ENCODE results near the gene ALDH1B1. TPM values are rescaled to one million over a fixed set of nuclear protein-coding genes. Genes with fewer than 3 reads are reported as not detected.

Gene ALDH1B1
- total and polyA plus RNA-seq, 2 of the 13 experiments (the other 11 are each of a cell fraction or from before 2014, with no cell fraction given) = 45.1 to 125 TPM

- no peak overlapping the region for H3K9ac ChIP-seq (ENCODE audit: insufficient read depth, low read depth, low read length)
- TF ChIP-seq MIER2 (CRISPR knock-in tag; IDR thresholded peaks at IDR 0.05) (no peak), LBX2 (CRISPR knock-in tag; IDR thresholded peaks at IDR 0.05; ENCODE audit: borderline replicate concordance) (no peak), SNAPC2 (CRISPR knock-in tag; IDR thresholded peaks at IDR 0.05) (no peak), JUND (CRISPR knock-in tag; IDR thresholded peaks at IDR 0.05) (no peak), IRF1 (CRISPR knock-in tag; IDR thresholded peaks at IDR 0.05; ENCODE audit: low read depth) (no peak), SKI (IDR thresholded peaks at IDR 0.05; ENCODE audit: partially characterized antibody) (no peak), GLMP (CRISPR knock-in tag; IDR thresholded peaks at IDR 0.05; ENCODE audit: borderline replicate concordance) (no peak), NFAT5 (CRISPR knock-in tag; IDR thresholded peaks at IDR 0.05) (no peak), PATZ1 (CRISPR knock-in tag; IDR thresholded peaks at IDR 0.05) (no peak), ZNF20 (CRISPR knock-in tag; IDR thresholded peaks at IDR 0.05) (no peak), ZNF558 (CRISPR knock-in tag; IDR thresholded peaks at IDR 0.05; ENCODE audit: borderline replicate concordance) (no peak), ZNF615 (CRISPR knock-in tag; IDR thresholded peaks at IDR 0.05; ENCODE audit: borderline replicate concordance) (no peak), ZNF547 (CRISPR knock-in tag; IDR thresholded peaks at IDR 0.05) (no peak)
- CTCF ChIA-PET (ENCODE audit: low intra/inter-chr PET ratio, low total read pairs) = interaction anchor here (1.8 to 3.9 kb wide), 2 partner anchors 27 kb away, joined by 7 to 90 read pairs; no protein-coding TSS in a partner anchor
- in situ Hi-C loops (cut with HindIII; ENCODE audit: extremely low pct_ligation_motif_present, low pct_unique_long_range_greater_than_20kb) (loop anchor here (25.0 kb wide), 1 partner anchor 886 kb away; the partner anchor contains the start of gene POLR1E), intact Hi-C loops (cut with micrococcal nuclease; ENCODE audit: unreplicated experiment) (loop anchor here (2.0 kb wide), 1 partner anchor 19 kb away; the partner anchor contains the start of gene ALDH1B1)
- no peak overlapping the region for H2AFZ ChIP-seq (ENCODE audit: low read length)
- no peak overlapping the region for H3K27ac ChIP-seq (ENCODE audit: extremely low read length, insufficient read depth, low read length)
- no peaks in the 10 kb centered on the region for H4K20me1 ChIP-seq (ENCODE audit: insufficient read depth, low read length)
- no peaks in the 10 kb centered on the region for H3K9me3 ChIP-seq (ENCODE audit: low read length)
- no TSS peak for BruUV-seq (replicated peaks)
- no peak for DNase-seq (ENCODE audit: low spot score)
- POLR2A ChIA-PET = interaction anchor here (1.9 kb wide), 1 partner anchor 63 kb away, joined by 6 read pairs; no protein-coding TSS in a partner anchor
- no peaks in the 10 kb centered on the region for H3K36me3 ChIP-seq (replicated peaks in 1 of 2; ENCODE audit: control insufficient read depth in 1 of 2, insufficient read depth in 2 of 2, low read length in 2 of 2)
- H3K4me3 ChIP-seq (replicated peaks in 1 of 3; ENCODE audit: insufficient read depth in 1 of 3, low read depth in 2 of 3, low read length in 3 of 3) = no peak overlapping the region
- no peak for ATAC-seq
- no peak for FAIRE-seq
- WGBS (ENCODE audit: low lambda C conversion rate) = 77% methylated on average over 3 of the region's 3 CpGs
- peaks cover 52% of the 10 kb centered on the region for H3K4me1 ChIP-seq (ENCODE audit: insufficient read depth, low read length)
- H3K79me2 ChIP-seq (ENCODE audit: insufficient read depth, low read length) = no peaks in the 10 kb centered on the region
- no peak overlapping the region; the same call in 1 of the 2 replicates for H3K4me2 ChIP-seq (ENCODE audit: low read depth, low read length)
- H3K27me3 ChIP-seq (ENCODE audit: control insufficient read depth in 1 of 2, insufficient read depth in 2 of 2, low read length in 2 of 2) = no peaks in the 10 kb centered on the region
These were observed 18.8 kb upstream of the ALDH1B1 start for GRCh38 chr9:38373679-38374078.

Data from HepG2 (cell line).